Natural killer cell (primary cell): ENCODE data around the gene ATP10A. TPM values are rescaled to one million over a fixed set of nuclear protein-coding genes. Genes with fewer than 3 reads are reported as not detected.

Experiments
- ATAC-seq, 3 donors: fragments of 150-1000 bp in 2 of 3; fragments of 200-7000 bp in 1 of 3; cut with Tn5 transposase; 1 replicate in 1 of 3; 2 replicates in 2 of 3; pipeline ENCODE4 v1.10.0; 2021; ENCODE audit warnings: mild to moderate bottlenecking in 2 of 3, moderate library complexity in 2 of 3
- DNase-seq, 2 donors: peaks; one replicate each; pipeline versions ENCODE4 v3.0.0 to v3.0.0-alpha.2; 2013 to 2021; ENCODE audit warnings: mixed read lengths in 1 of 2
- H3K27ac ChIP-seq: one replicate; pipeline ENCODE4 v1.5.1; 2013; ENCODE audit warnings: mild to moderate bottlenecking, low read length
- H3K27me3 ChIP-seq: one replicate; pipeline ENCODE4 v1.6.1; 2013; ENCODE audit warnings: low read length; ENCODE audit not compliant: control insufficient read depth, insufficient read depth
- H3K36me3 ChIP-seq: one replicate; pipeline ENCODE4 v1.6.1; 2013; ENCODE audit warnings: low read length; ENCODE audit not compliant: control insufficient read depth, insufficient read depth
- H3K4me1 ChIP-seq: one replicate; pipeline ENCODE4 v1.6.1; 2013; ENCODE audit warnings: low read length; ENCODE audit not compliant: control insufficient read depth, insufficient read depth
- H3K4me3 ChIP-seq: one replicate; pipeline ENCODE4 v1.5.1; 2013; ENCODE audit warnings: low read length
- H3K9me3 ChIP-seq: one replicate; pipeline ENCODE4 v1.6.1; 2013; ENCODE audit warnings: low read length; ENCODE audit not compliant: control insufficient read depth, insufficient read depth
- H3K27ac Mint-ChIP-seq, 2 donors: one replicate each; pipeline ENCODE4 v1.8.0; 2022; ENCODE audit warnings: mild to moderate bottlenecking in 2 of 2, mixed read lengths in 2 of 2, moderate library complexity in 1 of 2
- H3K27me3 Mint-ChIP-seq, 2 donors: one replicate each; pipeline ENCODE4 v1.8.0; 2022; ENCODE audit warnings: low read depth in 2 of 2, mixed read lengths in 2 of 2
- H3K36me3 Mint-ChIP-seq: one replicate; pipeline ENCODE4 v1.8.0; 2022; ENCODE audit warnings: mixed read lengths
- H3K4me1 Mint-ChIP-seq, 2 donors: one replicate each; pipeline ENCODE4 v1.8.0; 2022; ENCODE audit warnings: mixed read lengths in 2 of 2
- H3K4me3 Mint-ChIP-seq: one replicate; pipeline ENCODE4 v1.8.0; 2022; ENCODE audit warnings: mild to moderate bottlenecking, moderate library complexity, mixed read lengths
- H3K9me3 Mint-ChIP-seq, 2 donors: one replicate each; pipeline ENCODE4 v1.8.0; 2022; ENCODE audit warnings: mixed read lengths in 2 of 2
- WGBS: methylation state at CpG from one replicate; pipeline ENCODE4 v1.1.7; 2013; ENCODE audit warnings: missing lambda C conversion rate; ENCODE audit not compliant: insufficient coverage; 5-methylcytosine and 5-hydroxymethylcytosine counted together
- intact Hi-C: fragments of 100-400 bp; cut with micrococcal nuclease; formaldehyde crosslinking; loops from one replicate; pipeline ENCODE4 v1.14.2; 2022
- total RNA-seq, 4 donors: library from RNA; stranded (reverse); fragments of 120-200 nt in 1 of 4; gene quantifications; one replicate each; pipeline versions ENCODE4 v1.2.3 to v1.2.4, GENCODE V29; 2013 to 2022
- TF ChIP-seq, protein P1 (sequence below): fragments of 200-600 bp; IDR thresholded peaks from one replicate; pipeline ENCODE4 v1.8.0; 2022; ENCODE audit warnings: antibody characterized with exemption

Gene ATP10A
- total RNA-seq, 3 donors from 2014 or later (not counting 1 experiment from before 2014, with no cell fraction given), result 50.1 to 67.0 (median 51.2) TPM

GRCh38 chr15:25783607-25784540, 79.3 kb downstream of the ATP10A start:
- H3K9me3 Mint-ChIP-seq, result no peaks in the 10 kb centered on the region
- Histone ChIP-seq H3K36me3 (peaks cover 8% of the 10 kb centered on the region), H3K4me3 (no peak overlapping the region), H3K4me1 (peaks cover 41% of the 10 kb centered on the region), H3K9me3 (no peaks in the 10 kb centered on the region), H3K27me3 (no peaks in the 10 kb centered on the region), H3K27ac (no peak overlapping the region)
- peak overlapping the region in 1 of 2 donors; percentile 50 for H3K27ac Mint-ChIP-seq
- no peaks in the 10 kb centered on the region for H3K27me3 Mint-ChIP-seq
- ATAC-seq (peak in 2 of 3 donors; percentile 43 to 48), DNase-seq (peak in 1 of 2 donors; percentile 68)
- no peak overlapping the region for H3K4me3 Mint-ChIP-seq
- 78% methylated on average over 19 of the region's 19 CpGs for WGBS
- H3K4me1 Mint-ChIP-seq, result peaks cover 43 to 46% of the 10 kb centered on the region in 2 donors
- TF ChIP-seq, protein P1, sequence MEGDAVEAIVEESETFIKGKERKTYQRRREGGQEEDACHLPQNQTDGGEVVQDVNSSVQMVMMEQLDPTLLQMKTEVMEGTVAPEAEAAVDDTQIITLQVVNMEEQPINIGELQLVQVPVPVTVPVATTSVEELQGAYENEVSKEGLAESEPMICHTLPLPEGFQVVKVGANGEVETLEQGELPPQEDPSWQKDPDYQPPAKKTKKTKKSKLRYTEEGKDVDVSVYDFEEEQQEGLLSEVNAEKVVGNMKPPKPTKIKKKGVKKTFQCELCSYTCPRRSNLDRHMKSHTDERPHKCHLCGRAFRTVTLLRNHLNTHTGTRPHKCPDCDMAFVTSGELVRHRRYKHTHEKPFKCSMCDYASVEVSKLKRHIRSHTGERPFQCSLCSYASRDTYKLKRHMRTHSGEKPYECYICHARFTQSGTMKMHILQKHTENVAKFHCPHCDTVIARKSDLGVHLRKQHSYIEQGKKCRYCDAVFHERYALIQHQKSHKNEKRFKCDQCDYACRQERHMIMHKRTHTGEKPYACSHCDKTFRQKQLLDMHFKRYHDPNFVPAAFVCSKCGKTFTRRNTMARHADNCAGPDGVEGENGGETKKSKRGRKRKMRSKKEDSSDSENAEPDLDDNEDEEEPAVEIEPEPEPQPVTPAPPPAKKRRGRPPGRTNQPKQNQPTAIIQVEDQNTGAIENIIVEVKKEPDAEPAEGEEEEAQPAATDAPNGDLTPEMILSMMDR, result peak; percentile 50
- intact Hi-C loops, result no loop called here
- no peaks in the 10 kb centered on the region for H3K36me3 Mint-ChIP-seq

DNA sequence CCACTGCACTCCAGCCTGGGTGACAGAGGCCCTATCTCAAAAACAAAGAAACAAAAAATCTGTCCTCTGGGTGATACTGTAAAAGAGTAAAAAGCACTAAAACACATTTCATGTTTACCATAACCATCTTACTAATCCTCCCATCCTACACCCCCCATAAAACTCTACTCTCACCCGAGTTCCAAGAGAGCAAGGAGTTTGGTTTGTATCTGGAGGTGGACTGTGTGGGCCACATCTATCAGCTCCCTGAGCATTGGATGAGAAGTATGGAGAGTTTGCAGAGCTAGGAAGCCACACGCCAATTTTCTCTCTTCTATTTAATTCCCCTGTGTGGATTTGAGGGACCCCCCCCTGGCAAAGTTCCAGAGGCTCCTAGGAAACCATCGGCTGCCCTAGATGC, 80.0 kb downstream of the ATP10A start:
- ATAC-seq (no peak), DNase-seq (no peak)
- peak overlapping the region in 1 of 2 donors; percentile 50 for H3K27ac Mint-ChIP-seq
- Histone ChIP-seq H3K4me3 (no peak overlapping the region), H3K27me3 (no peaks in the 10 kb centered on the region), H3K36me3 (peaks cover 8% of the 10 kb centered on the region), H3K4me1 (peaks cover 39% of the 10 kb centered on the region), H3K9me3 (no peaks in the 10 kb centered on the region), H3K27ac (no peak overlapping the region)
- 92% methylated on average over 2 of the region's 3 CpGs for WGBS
- TF ChIP-seq, protein P1, result no peak
- no peak overlapping the region for H3K4me3 Mint-ChIP-seq
- intact Hi-C loops, result no loop called here
- peaks cover 43 to 45% of the 10 kb centered on the region in 2 donors for H3K4me1 Mint-ChIP-seq
- no peaks in the 10 kb centered on the region for H3K36me3 Mint-ChIP-seq
- H3K27me3 Mint-ChIP-seq, result no peaks in the 10 kb centered on the region
- H3K9me3 Mint-ChIP-seq, result no peaks in the 10 kb centered on the region

DNA sequence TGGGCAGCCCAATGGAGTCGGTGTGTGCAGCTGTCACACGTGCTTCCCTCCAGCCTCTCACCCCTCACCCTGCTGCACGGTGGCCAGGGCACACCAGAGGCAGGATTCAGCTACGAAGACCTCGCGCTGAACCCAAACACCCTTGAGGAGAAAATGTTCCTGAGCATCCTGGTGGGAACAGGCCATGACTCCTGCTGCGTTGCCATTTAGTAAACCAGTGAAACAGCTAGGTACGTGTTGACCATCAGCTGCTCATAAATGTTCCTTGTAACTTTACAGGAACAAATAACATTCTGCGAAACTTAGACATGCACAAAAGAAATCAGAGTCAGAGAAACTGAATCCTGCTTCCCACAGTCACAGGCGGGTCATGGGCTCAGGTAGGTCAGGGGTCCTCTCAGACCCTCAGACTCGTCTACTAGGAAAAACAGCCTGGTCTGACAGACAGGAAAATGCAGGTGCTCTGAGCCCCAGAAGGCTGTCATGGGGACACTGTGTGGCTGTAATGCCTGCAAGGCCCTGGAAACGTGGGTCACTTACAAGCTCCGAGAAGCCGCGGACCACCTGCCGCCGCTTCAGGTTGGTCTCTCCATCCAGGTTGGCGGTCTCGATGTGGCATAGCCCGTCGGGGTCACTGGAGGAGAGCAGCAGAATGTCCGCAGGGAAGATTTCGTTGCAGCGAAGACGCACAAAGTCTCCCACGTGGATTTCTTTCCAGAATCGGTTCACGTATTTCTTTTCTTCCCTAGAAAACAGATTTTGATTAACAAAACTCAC, 82.5 kb downstream of the ATP10A start:
- Histone ChIP-seq H3K4me1 (peaks cover 22% of the 10 kb centered on the region), H3K4me3 (no peak overlapping the region), H3K9me3 (no peaks in the 10 kb centered on the region), H3K27ac (no peak overlapping the region), H3K27me3 (no peaks in the 10 kb centered on the region), H3K36me3 (peaks cover 11% of the 10 kb centered on the region)
- DNase-seq (no peak), ATAC-seq (no peak)
- peaks cover 42 to 45% of the 10 kb centered on the region in 2 donors for H3K4me1 Mint-ChIP-seq
- 96% methylated on average over 28 of the region's 28 CpGs for WGBS
- TF ChIP-seq, protein P1, result no peak
- H3K9me3 Mint-ChIP-seq, result no peaks in the 10 kb centered on the region
- intact Hi-C loops, result no loop called here
- no peaks in the 10 kb centered on the region for H3K36me3 Mint-ChIP-seq
- no peaks in the 10 kb centered on the region for H3K27me3 Mint-ChIP-seq
- H3K27ac Mint-ChIP-seq, result no peak overlapping the region
- H3K4me3 Mint-ChIP-seq, result no peak overlapping the region
